Endodermal cell (in vitro differentiated cells): ENCODE data around the gene GGT1. TPM values are rescaled to one million over a fixed set of nuclear protein-coding genes. Genes with fewer than 3 reads are reported as not detected.
A peak's percentile ranks its signal among the peaks of the same experiment; 100 is the strongest.

ENCODE experiments used
- DNase-seq: peaks from one replicate; pipeline ENCODE4 v3.0.0-alpha.2; 2017
- H3K27ac ChIP-seq: 2 replicates; pipeline ENCODE4 v1.5.1; 2013; ENCODE audit warnings: mild to moderate bottlenecking, low read depth, low read length, moderate library complexity
- H3K27me3 ChIP-seq: 2 replicates; pipeline ENCODE4 v1.6.1; 2013; ENCODE audit warnings: mild to moderate bottlenecking, low read length, moderate library complexity; ENCODE audit not compliant: insufficient read depth, control insufficient read depth, poor library complexity, severe bottlenecking
- H3K36me3 ChIP-seq: 2 replicates; pipeline ENCODE4 v1.7.0; 2013; ENCODE audit warnings: mild to moderate bottlenecking, low read length, moderate library complexity; ENCODE audit not compliant: control insufficient read depth, insufficient read depth
- H3K4me1 ChIP-seq: one replicate; pipeline ENCODE4 v1.7.0; 2013; ENCODE audit warnings: low read length; ENCODE audit not compliant: control insufficient read depth, insufficient read depth
- H3K4me3 ChIP-seq: 2 replicates; pipeline ENCODE4 v1.5.1; 2013; ENCODE audit warnings: mild to moderate bottlenecking, low read length, moderate library complexity
- H3K9ac ChIP-seq: 2 replicates; pipeline ENCODE4 v1.6.1; 2013; ENCODE audit warnings: mild to moderate bottlenecking, low read length, moderate library complexity; ENCODE audit not compliant: poor library complexity, severe bottlenecking; ENCODE audit errors: extremely low read depth
- H3K9me3 ChIP-seq: 2 replicates; pipeline ENCODE4 v1.6.1; 2013; ENCODE audit warnings: mild to moderate bottlenecking, low read length, moderate library complexity; ENCODE audit not compliant: control insufficient read depth
- H3K27ac Mint-ChIP-seq: 2 replicates; pipeline ENCODE4 v1.8.0; 2020; ENCODE audit warnings: mixed read lengths
- H3K27me3 Mint-ChIP-seq: 2 replicates; pipeline ENCODE4 v1.8.0; 2021; ENCODE audit warnings: mild to moderate bottlenecking, mixed read lengths; ENCODE audit not compliant: insufficient read depth
- H3K36me3 Mint-ChIP-seq: 2 replicates; pipeline ENCODE4 v1.8.0; 2020; ENCODE audit warnings: low read depth, mixed read lengths
- H3K4me1 Mint-ChIP-seq: 2 replicates; pipeline ENCODE4 v1.8.0; 2020; ENCODE audit warnings: mixed read lengths
- H3K4me3 Mint-ChIP-seq: 2 replicates; pipeline ENCODE4 v1.8.0; 2020; ENCODE audit warnings: mild to moderate bottlenecking, moderate library complexity, mixed read lengths
- H3K9me3 Mint-ChIP-seq: 2 replicates; pipeline ENCODE4 v1.8.0; 2020; ENCODE audit warnings: mild to moderate bottlenecking, mixed read lengths
- whole genome bisulfite sequencing, 2 experiments: methylation state at CpG; one replicate each; pipeline versions ENCODE4 v1.1.5 to v1.1.7; 2013; ENCODE audit warnings: missing lambda C conversion rate in 2 of 2, mixed read lengths in 1 of 2; ENCODE audit not compliant: insufficient coverage in 1 of 2, insufficient read length in 1 of 2; 5-methylcytosine and 5-hydroxymethylcytosine counted together
- total RNA-seq, 2 donors: library from RNA; stranded (reverse); fragmentation: NEBNext Ultra II Directional in 1 of 2; extraction: Animal tissue kit (Norgen Biotek cat#: 25700) in 1 of 2; gene quantifications; 2 replicates in 1 of 2; 3 replicates in 1 of 2; pipeline ENCODE4 v1.2.1, GENCODE V29; 2021
- TF ChIP-seq, protein P1 (sequence below): fragments of 200-600 bp; sonication (generic); conservative IDR thresholded peaks from 2 replicates; pipeline ENCODE4 v1.5.0; 2021; ENCODE audit warnings: antibody characterized with exemption, mild to moderate bottlenecking

Gene GGT1
- total RNA-seq, 2 donors from 2014 or later: 22.4 to 52.8 TPM

DNA sequence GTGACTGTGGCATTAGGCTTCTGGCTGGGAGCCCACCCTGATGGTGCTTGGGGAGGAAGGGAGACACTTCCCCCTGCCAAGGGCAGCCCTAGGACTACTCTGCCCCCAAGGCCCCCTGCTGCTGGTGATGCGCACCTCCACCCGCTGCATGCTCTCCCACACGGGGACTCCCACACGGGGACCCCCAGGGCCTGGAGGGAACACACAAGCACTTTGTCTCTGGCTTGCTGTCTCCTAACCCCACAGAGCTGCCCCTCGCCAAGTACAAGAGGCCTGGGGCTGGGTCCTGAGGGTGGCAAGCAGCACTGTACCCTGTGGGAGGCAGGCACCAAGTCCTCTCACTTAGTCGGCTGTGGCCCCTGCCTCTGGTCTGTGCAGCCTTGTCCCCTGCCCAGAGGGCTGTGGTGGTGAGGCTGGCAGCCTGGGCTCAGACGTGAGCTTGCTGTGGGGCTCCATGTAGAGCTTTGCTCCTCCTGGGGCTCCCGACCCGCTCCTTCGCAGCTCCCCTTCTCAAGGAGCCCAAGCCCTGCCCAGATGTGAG, 18.1 kb upstream of the GGT1 start:
- WGBS, 2 experiments: 91 to 95% methylated on average over 7 to 10 of the region's 10 CpGs
- H3K27me3 Mint-ChIP-seq: no peaks in the 10 kb centered on the region
- H3K36me3 ChIP-seq: no peaks in the 10 kb centered on the region
- no peak overlapping the region for H3K9ac ChIP-seq
- no peaks in the 10 kb centered on the region for H3K4me1 Mint-ChIP-seq
- no peak overlapping the region for H3K27ac ChIP-seq
- peak; percentile 46 for DNase-seq
- no peaks in the 10 kb centered on the region for H3K9me3 ChIP-seq
- TF ChIP-seq, protein P1, sequence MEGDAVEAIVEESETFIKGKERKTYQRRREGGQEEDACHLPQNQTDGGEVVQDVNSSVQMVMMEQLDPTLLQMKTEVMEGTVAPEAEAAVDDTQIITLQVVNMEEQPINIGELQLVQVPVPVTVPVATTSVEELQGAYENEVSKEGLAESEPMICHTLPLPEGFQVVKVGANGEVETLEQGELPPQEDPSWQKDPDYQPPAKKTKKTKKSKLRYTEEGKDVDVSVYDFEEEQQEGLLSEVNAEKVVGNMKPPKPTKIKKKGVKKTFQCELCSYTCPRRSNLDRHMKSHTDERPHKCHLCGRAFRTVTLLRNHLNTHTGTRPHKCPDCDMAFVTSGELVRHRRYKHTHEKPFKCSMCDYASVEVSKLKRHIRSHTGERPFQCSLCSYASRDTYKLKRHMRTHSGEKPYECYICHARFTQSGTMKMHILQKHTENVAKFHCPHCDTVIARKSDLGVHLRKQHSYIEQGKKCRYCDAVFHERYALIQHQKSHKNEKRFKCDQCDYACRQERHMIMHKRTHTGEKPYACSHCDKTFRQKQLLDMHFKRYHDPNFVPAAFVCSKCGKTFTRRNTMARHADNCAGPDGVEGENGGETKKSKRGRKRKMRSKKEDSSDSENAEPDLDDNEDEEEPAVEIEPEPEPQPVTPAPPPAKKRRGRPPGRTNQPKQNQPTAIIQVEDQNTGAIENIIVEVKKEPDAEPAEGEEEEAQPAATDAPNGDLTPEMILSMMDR: no peak
- H3K36me3 Mint-ChIP-seq: no peaks in the 10 kb centered on the region
- no peaks in the 10 kb centered on the region for H3K27me3 ChIP-seq
- no peaks in the 10 kb centered on the region for H3K4me1 ChIP-seq
- no peaks in the 10 kb centered on the region for H3K9me3 Mint-ChIP-seq
- no peak overlapping the region for H3K27ac Mint-ChIP-seq
- H3K4me3 ChIP-seq: no peak overlapping the region
- no peak overlapping the region for H3K4me3 Mint-ChIP-seq

DNA sequence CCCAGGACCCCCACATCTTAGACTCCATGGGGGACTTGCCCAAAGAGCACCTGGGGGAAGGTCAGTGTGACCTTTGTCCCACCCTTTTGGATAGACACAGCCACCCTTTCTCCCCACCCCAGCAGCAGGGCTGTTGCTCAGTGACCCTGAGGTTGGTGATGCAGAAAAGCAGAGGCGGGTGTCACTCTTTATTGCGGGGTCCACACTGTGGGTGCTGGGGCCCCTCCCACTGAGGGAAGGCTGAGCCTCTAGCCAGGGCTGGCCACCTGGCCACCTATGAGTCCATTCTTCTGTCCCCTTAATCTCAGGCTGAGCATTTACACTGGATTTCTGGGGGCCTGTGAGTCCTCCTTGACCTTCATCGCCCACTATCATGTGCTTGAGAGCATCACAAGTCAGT, 17.5 kb upstream of the GGT1 start:
- no peak for DNase-seq
- no peaks in the 10 kb centered on the region for H3K4me1 Mint-ChIP-seq
- H3K27ac ChIP-seq: no peak overlapping the region
- H3K36me3 ChIP-seq: no peaks in the 10 kb centered on the region
- no peaks in the 10 kb centered on the region for H3K4me1 ChIP-seq
- H3K4me3 Mint-ChIP-seq: no peak overlapping the region
- no peaks in the 10 kb centered on the region for H3K9me3 Mint-ChIP-seq
- H3K9ac ChIP-seq: no peak overlapping the region
- H3K36me3 Mint-ChIP-seq: no peaks in the 10 kb centered on the region
- no peak overlapping the region for H3K27ac Mint-ChIP-seq
- H3K9me3 ChIP-seq: no peaks in the 10 kb centered on the region
- no peak overlapping the region for H3K4me3 ChIP-seq
- TF ChIP-seq, protein P1: no peak
- no peaks in the 10 kb centered on the region for H3K27me3 ChIP-seq
- no peaks in the 10 kb centered on the region for H3K27me3 Mint-ChIP-seq
- WGBS, 2 experiments: 97 to 100% methylated on average over 1 to 3 of the region's 3 CpGs

DNA sequence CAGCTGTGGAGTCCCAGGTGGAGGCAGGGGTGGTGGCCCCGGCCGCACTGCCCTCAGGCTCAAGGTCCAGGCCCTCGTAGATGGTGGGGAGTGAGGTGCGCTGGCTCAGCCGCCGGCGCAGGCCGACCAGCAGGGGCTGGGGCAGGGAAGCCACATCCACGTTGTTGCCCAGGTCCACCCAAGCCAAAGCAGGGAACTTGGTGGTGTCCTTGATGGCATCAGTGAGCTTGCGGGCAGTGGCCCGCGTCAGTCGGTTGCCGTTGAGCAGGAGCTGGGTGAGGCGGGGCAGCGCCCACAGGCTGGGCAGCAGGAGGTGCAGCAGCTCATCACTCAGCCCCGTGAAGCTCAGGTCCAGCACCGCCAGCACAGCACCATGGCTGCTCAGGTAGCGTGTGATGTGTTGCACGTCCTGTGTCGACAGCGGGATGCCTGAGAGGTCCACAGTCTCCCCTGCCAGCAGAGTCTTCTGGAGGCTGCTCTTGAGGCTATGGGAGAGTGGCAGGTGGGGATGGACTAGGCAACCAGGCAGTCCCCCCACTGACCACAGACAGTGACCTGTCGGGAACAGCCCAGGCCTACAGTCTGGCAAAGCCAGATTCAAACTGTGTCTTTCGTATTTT, 17.0 kb upstream of the GGT1 start:
- H3K4me3 Mint-ChIP-seq: no peak overlapping the region
- Histone ChIP-seq H3K9me3 (no peaks in the 10 kb centered on the region), H3K4me1 (no peaks in the 10 kb centered on the region), H3K27me3 (no peaks in the 10 kb centered on the region), H3K9ac (no peak overlapping the region), H3K4me3 (no peak overlapping the region), H3K27ac (no peak overlapping the region), H3K36me3 (no peaks in the 10 kb centered on the region)
- no peaks in the 10 kb centered on the region for H3K4me1 Mint-ChIP-seq
- no peaks in the 10 kb centered on the region for H3K36me3 Mint-ChIP-seq
- no peak for DNase-seq
- WGBS, 2 experiments: 93 to 96% methylated on average over 13 to 24 of the region's 24 CpGs
- H3K27ac Mint-ChIP-seq: no peak overlapping the region
- no peaks in the 10 kb centered on the region for H3K9me3 Mint-ChIP-seq
- TF ChIP-seq, protein P1: no peak
- no peaks in the 10 kb centered on the region for H3K27me3 Mint-ChIP-seq
